HEK293 (cell line): Measurements from ENCODE around the gene SFMBT2.
A peak's percentile ranks its signal among the peaks of the same experiment; 100 is the strongest.

Source experiments
- BCL11A ChIP-seq: fragments of 450-650 bp; formaldehyde crosslinking; IDR thresholded peaks from 2 replicates; pipeline ENCODE4 v1.5.1; 2016; ENCODE audit warnings: low read depth, missing biosample characterization, missing genetic modification characterization
- EGR2 ChIP-seq: fragments of 450-650 bp; formaldehyde crosslinking; IDR thresholded peaks from 2 replicates; pipeline ENCODE4 v1.5.1; 2016; ENCODE audit warnings: low read depth, missing biosample characterization, missing genetic modification characterization
- GLIS1 ChIP-seq: fragments of 450-650 bp; formaldehyde crosslinking; IDR thresholded peaks from 2 replicates; pipeline ENCODE4 v1.5.1; 2016; ENCODE audit warnings: missing biosample characterization, missing genetic modification characterization
- GLIS2 ChIP-seq: fragments of 450-650 bp; formaldehyde crosslinking; IDR thresholded peaks from 2 replicates; pipeline ENCODE4 v1.5.1; 2016; ENCODE audit warnings: missing biosample characterization, missing genetic modification characterization
- KLF9 ChIP-seq: fragments of 450-650 bp; formaldehyde crosslinking; IDR thresholded peaks from 2 replicates; pipeline ENCODE4 v1.5.1; 2016; ENCODE audit warnings: missing biosample characterization, missing genetic modification characterization, low read depth
- MYNN ChIP-seq: fragments of 450-650 bp; formaldehyde crosslinking; IDR thresholded peaks from 2 replicates; pipeline ENCODE4 v1.5.1; 2016; ENCODE audit warnings: missing biosample characterization, missing genetic modification characterization, borderline replicate concordance
- RBAK ChIP-seq: fragments of 450-650 bp; formaldehyde crosslinking; IDR thresholded peaks from 2 replicates; pipeline ENCODE4 v1.5.1; 2016; ENCODE audit warnings: missing biosample characterization, missing genetic modification characterization
- SP7 ChIP-seq: fragments of 450-650 bp; formaldehyde crosslinking; IDR thresholded peaks from 2 replicates; pipeline ENCODE4 v1.5.1; 2016; ENCODE audit warnings: missing biosample characterization, missing genetic modification characterization
- WT1 ChIP-seq: fragments of 450-650 bp; formaldehyde crosslinking; IDR thresholded peaks from 2 replicates; pipeline ENCODE4 v1.5.1; 2016; ENCODE audit warnings: missing biosample characterization, missing genetic modification characterization
- ZBTB17 ChIP-seq: fragments of 450-650 bp; formaldehyde crosslinking; IDR thresholded peaks from 2 replicates; pipeline ENCODE4 v1.5.1; 2016; ENCODE audit warnings: missing biosample characterization, missing genetic modification characterization
- ZBTB48 ChIP-seq: fragments of 450-650 bp; formaldehyde crosslinking; IDR thresholded peaks from 2 replicates; pipeline ENCODE4 v1.5.1; 2016; ENCODE audit warnings: missing biosample characterization, missing genetic modification characterization
- ZBTB8A ChIP-seq: fragments of 450-650 bp; formaldehyde crosslinking; IDR thresholded peaks from 2 replicates; pipeline ENCODE4 v1.5.1; 2016; ENCODE audit warnings: missing biosample characterization, missing genetic modification characterization
- ZFP3 ChIP-seq: fragments of 450-650 bp; formaldehyde crosslinking; IDR thresholded peaks from 2 replicates; pipeline ENCODE4 v1.5.1; 2016; ENCODE audit warnings: low read depth, missing biosample characterization, missing genetic modification characterization
- ZFP37 ChIP-seq: fragments of 450-650 bp; formaldehyde crosslinking; IDR thresholded peaks from 2 replicates; pipeline ENCODE4 v1.5.1; 2016; ENCODE audit warnings: missing biosample characterization, missing genetic modification characterization
- ZFP69B ChIP-seq: fragments of 450-650 bp; formaldehyde crosslinking; IDR thresholded peaks from 2 replicates; pipeline ENCODE4 v1.5.1; 2016; ENCODE audit warnings: missing biosample characterization, missing genetic modification characterization
- ZNF132 ChIP-seq: fragments of 450-650 bp; formaldehyde crosslinking; IDR thresholded peaks from 2 replicates; pipeline ENCODE4 v1.5.1; 2017; ENCODE audit warnings: missing biosample characterization, missing genetic modification characterization, borderline replicate concordance
- ZNF133 ChIP-seq: fragments of 450-650 bp; formaldehyde crosslinking; IDR thresholded peaks from 2 replicates; pipeline ENCODE4 v1.5.1; 2016; ENCODE audit warnings: missing biosample characterization, missing genetic modification characterization
- ZNF140 ChIP-seq: fragments of 450-650 bp; formaldehyde crosslinking; IDR thresholded peaks from 2 replicates; pipeline ENCODE4 v1.5.1; 2016; ENCODE audit warnings: missing biosample characterization, missing genetic modification characterization
- ZNF16 ChIP-seq: fragments of 450-650 bp; formaldehyde crosslinking; IDR thresholded peaks from 2 replicates; pipeline ENCODE4 v1.5.1; 2016; ENCODE audit warnings: low read depth, missing biosample characterization, missing genetic modification characterization
- ZNF19 ChIP-seq: fragments of 450-650 bp; formaldehyde crosslinking; IDR thresholded peaks from 2 replicates; pipeline ENCODE4; 2016; ENCODE audit warnings: missing biosample characterization, missing genetic modification characterization, low read depth
- ZNF211 ChIP-seq: fragments of 450-650 bp; formaldehyde crosslinking; IDR thresholded peaks from 2 replicates; pipeline ENCODE4 v1.5.1; 2016; ENCODE audit warnings: low read depth, missing biosample characterization, missing genetic modification characterization
- ZNF24 ChIP-seq: fragments of 450-650 bp; formaldehyde crosslinking; IDR thresholded peaks from 2 replicates; pipeline ENCODE4 v1.5.1; 2016; ENCODE audit warnings: missing biosample characterization, missing genetic modification characterization
- ZNF423 ChIP-seq: fragments of 450-650 bp; formaldehyde crosslinking; IDR thresholded peaks from 2 replicates; pipeline ENCODE4 v1.5.1; 2016; ENCODE audit warnings: missing biosample characterization, missing genetic modification characterization
- ZNF433 ChIP-seq: fragments of 450-650 bp; formaldehyde crosslinking; IDR thresholded peaks from 2 replicates; pipeline ENCODE4 v1.5.1; 2016; ENCODE audit warnings: missing biosample characterization, missing genetic modification characterization, low read depth
- ZNF529 ChIP-seq: fragments of 450-650 bp; formaldehyde crosslinking; IDR thresholded peaks from 2 replicates; pipeline ENCODE4 v1.5.1; 2017; ENCODE audit warnings: missing genetic modification characterization, missing biosample characterization; ENCODE audit not compliant: insufficient replicate concordance
- ZNF530 ChIP-seq: fragments of 450-650 bp; formaldehyde crosslinking; IDR thresholded peaks from 2 replicates; pipeline ENCODE4 v1.5.1; 2016; ENCODE audit warnings: low read depth, missing biosample characterization, missing genetic modification characterization
- ZNF548 ChIP-seq: fragments of 450-650 bp; formaldehyde crosslinking; IDR thresholded peaks from 2 replicates; pipeline ENCODE4 v1.5.1; 2016; ENCODE audit warnings: missing biosample characterization, missing genetic modification characterization
- ZNF677 ChIP-seq: fragments of 450-650 bp; IDR thresholded peaks from 2 replicates; pipeline ENCODE4 v1.5.0; 2018; ENCODE audit warnings: missing biosample characterization, mild to moderate bottlenecking, missing genetic modification characterization, moderate library complexity
- ZNF785 ChIP-seq: fragments of 450-650 bp; formaldehyde crosslinking; IDR thresholded peaks from 2 replicates; pipeline ENCODE4 v1.5.1; 2016; ENCODE audit warnings: missing biosample characterization, missing genetic modification characterization
- ZNF830 ChIP-seq: fragments of 450-650 bp; IDR thresholded peaks from 2 replicates; pipeline ENCODE4 v1.5.0; 2018; ENCODE audit warnings: missing biosample characterization, missing genetic modification characterization, low read depth, mild to moderate bottlenecking, moderate library complexity
- ZNF837 ChIP-seq: fragments of 450-650 bp; formaldehyde crosslinking; IDR thresholded peaks from 2 replicates; pipeline ENCODE4 v1.5.1; 2016; ENCODE audit warnings: missing biosample characterization, missing genetic modification characterization
- ZXDB ChIP-seq: fragments of 450-650 bp; formaldehyde crosslinking; IDR thresholded peaks from 2 replicates; pipeline ENCODE4 v1.5.1; 2016; ENCODE audit warnings: missing biosample characterization, missing genetic modification characterization
- TF ChIP-seq, protein P1 (sequence below): fragments of 450-650 bp; formaldehyde crosslinking; IDR thresholded peaks from 2 replicates; pipeline ENCODE4 v1.5.1; 2016; ENCODE audit warnings: missing biosample characterization, missing genetic modification characterization
- TF ChIP-seq, protein P2 (sequence below): fragments of 450-650 bp; formaldehyde crosslinking; IDR thresholded peaks from 2 replicates; pipeline ENCODE4 v1.5.1; 2017; ENCODE audit warnings: missing biosample characterization, missing genetic modification characterization
- TF ChIP-seq, protein P3 (sequence below): fragments of 450-650 bp; formaldehyde crosslinking; IDR thresholded peaks from 2 replicates; pipeline ENCODE4 v1.5.1; 2016; ENCODE audit warnings: missing biosample characterization, missing genetic modification characterization
- TF ChIP-seq, protein P4 (sequence below): fragments of 450-650 bp; formaldehyde crosslinking; IDR thresholded peaks from 2 replicates; pipeline ENCODE4 v1.5.1; 2016; ENCODE audit warnings: missing biosample characterization, missing genetic modification characterization
- TF ChIP-seq, protein P5 (sequence below): fragments of 450-650 bp; formaldehyde crosslinking; IDR thresholded peaks from 2 replicates; pipeline ENCODE4; 2016; ENCODE audit warnings: missing biosample characterization, missing genetic modification characterization
- TF ChIP-seq, protein P6 (sequence below): fragments of 450-650 bp; formaldehyde crosslinking; IDR thresholded peaks from 2 replicates; pipeline ENCODE4 v1.5.1; 2016; ENCODE audit warnings: missing biosample characterization, missing genetic modification characterization

The SFMBT2 gene

DNA sequence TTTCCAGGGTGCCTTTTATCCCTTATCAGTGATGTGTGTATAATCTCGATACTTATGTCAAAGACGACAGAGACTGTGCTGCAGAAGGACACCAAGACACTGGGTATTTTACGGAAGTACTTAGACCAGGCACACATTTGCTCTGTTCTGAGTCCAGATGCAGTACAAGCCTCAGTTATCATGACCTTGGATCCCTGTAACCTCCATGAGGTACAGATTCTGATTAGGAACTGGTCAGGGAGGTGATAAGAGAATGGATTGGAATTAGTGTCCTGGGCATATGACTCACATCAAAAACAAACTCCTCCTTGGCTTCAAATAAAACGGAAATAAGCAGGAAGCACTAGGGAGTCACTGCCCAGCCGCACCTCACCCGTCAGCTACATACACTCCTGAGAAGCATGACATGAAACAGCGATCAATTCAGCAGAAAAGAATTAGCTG is 146.5 kb downstream of the SFMBT2 start (continued):
- TF ChIP-seq ZNF837 (tag by site-specific recombination) (no peak), MYNN (tag by site-specific recombination) (no peak), ZNF211 (tag by site-specific recombination) (no peak), ZFP37 (tag by site-specific recombination) (no peak), GLIS1 (tag by site-specific recombination) (no peak), ZNF548 (tag by site-specific recombination) (no peak), ZBTB8A (tag by site-specific recombination) (no peak), ZFP3 (tag by site-specific recombination) (no peak), ZNF140 (tag by site-specific recombination) (no peak), RBAK (tag by site-specific recombination) (no peak), ZBTB48 (tag by site-specific recombination) (0 out of 2 replicates have a peak, but pooled peaks have one; percentile 47), ZXDB (tag by site-specific recombination) (peak; percentile 59; the same call in 1 of the 2 replicates), ZNF529 (tag by site-specific recombination) (no peak), BCL11A (tag by site-specific recombination) (0 out of 2 replicates have a peak, but pooled peaks have one; percentile 14), ZNF133 (tag by site-specific recombination) (no peak), ZFP69B (tag by site-specific recombination) (no peak; the same call in 1 of the 2 replicates), SP7 (tag by site-specific recombination) (0 out of 2 replicates have a peak, but pooled peaks have one; percentile 14), KLF9 (tag by site-specific recombination) (no peak), ZNF132 (tag by site-specific recombination) (no peak), ZNF785 (no peak), ZNF677 (no peak), GLIS2 (no peak), ZNF19 (tag by site-specific recombination) (no peak), ZNF830 (tag by site-specific recombination) (no peak), WT1 (tag by site-specific recombination) (peak; percentile 85), ZNF530 (tag by site-specific recombination) (no peak), ZNF24 (tag by site-specific recombination) (no peak), ZBTB17 (peak; percentile 70), ZNF16 (tag by site-specific recombination) (no peak), ZNF423 (tag by site-specific recombination) (no peak), EGR2 (tag by site-specific recombination) (no peak), ZNF433 (tag by site-specific recombination) (no peak)
- TF ChIP-seq, protein P1, sequence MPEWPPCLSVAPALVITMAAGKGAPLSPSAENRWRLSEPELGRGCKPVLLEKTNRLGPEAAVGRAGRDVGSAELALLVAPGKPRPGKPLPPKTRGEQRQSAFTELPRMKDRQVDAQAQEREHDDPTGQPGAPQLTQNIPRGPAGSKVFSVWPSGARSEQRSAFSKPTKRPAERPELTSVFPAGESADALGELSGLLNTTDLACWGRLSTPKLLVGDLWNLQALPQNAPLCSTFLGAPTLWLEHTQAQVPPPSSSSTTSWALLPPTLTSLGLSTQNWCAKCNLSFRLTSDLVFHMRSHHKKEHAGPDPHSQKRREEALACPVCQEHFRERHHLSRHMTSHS (tag by site-specific recombination): no peak
- TF ChIP-seq, protein P2, sequence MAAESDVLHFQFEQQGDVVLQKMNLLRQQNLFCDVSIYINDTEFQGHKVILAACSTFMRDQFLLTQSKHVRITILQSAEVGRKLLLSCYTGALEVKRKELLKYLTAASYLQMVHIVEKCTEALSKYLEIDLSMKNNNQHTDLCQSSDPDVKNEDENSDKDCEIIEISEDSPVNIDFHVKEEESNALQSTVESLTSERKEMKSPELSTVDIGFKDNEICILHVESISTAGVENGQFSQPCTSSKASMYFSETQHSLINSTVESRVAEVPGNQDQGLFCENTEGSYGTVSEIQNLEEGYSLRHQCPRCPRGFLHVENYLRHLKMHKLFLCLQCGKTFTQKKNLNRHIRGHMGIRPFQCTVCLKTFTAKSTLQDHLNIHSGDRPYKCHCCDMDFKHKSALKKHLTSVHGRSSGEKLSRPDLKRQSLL (tag by site-specific recombination): no peak
- TF ChIP-seq, protein P3, sequence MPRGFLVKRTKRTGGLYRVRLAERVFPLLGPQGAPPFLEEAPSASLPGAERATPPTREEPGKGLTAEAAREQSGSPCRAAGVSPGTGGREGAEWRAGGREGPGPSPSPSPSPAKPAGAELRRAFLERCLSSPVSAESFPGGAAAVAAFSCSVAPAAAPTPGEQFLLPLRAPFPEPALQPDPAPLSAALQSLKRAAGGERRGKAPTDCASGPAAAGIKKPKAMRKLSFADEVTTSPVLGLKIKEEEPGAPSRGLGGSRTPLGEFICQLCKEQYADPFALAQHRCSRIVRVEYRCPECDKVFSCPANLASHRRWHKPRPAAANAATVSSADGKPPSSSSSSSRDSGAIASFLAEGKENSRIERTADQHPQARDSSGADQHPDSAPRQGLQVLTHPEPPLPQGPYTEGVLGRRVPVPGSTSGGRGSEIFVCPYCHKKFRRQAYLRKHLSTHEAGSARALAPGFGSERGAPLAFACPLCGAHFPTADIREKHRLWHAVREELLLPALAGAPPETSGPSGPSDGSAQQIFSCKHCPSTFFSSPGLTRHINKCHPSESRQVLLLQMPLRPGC (tag by site-specific recombination): no peak
- TF ChIP-seq, protein P4, sequence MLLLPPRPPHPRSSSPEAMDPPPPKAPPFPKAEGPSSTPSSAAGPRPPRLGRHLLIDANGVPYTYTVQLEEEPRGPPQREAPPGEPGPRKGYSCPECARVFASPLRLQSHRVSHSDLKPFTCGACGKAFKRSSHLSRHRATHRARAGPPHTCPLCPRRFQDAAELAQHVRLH: no peak
- TF ChIP-seq, protein P5, sequence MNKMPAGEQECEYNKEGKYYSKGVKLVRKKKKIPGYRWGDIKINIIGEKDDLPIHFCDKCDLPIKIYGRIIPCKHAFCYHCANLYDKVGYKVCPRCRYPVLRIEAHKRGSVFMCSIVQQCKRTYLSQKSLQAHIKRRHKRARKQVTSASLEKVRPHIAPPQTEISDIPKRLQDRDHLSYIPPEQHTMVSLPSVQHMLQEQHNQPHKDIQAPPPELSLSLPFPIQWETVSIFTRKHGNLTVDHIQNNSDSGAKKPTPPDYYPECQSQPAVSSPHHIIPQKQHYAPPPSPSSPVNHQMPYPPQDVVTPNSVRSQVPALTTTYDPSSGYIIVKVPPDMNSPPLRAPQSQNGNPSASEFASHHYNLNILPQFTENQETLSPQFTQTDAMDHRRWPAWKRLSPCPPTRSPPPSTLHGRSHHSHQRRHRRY: no peak
- TF ChIP-seq, protein P6, sequence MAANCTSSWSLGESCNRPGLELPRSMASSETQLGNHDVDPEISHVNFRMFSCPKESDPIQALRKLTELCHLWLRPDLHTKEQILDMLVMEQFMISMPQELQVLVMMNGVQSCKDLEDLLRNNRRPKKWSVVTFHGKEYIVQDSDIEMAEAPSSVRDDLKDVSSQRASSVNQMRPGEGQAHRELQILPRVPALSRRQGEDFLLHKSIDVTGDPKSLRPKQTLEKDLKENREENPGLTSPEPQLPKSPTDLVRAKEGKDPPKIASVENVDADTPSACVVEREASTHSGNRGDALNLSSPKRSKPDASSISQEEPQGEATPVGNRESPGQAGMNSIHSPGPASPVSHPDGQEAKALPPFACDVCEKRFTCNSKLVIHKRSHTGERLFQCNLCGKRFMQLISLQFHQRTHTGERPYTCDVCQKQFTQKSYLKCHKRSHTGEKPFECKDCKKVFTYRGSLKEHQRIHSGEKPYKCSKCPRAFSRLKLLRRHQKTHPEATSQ (tag by site-specific recombination): no peak
